SU-DHL-6 (cell line): Measurements from ENCODE around the gene SELENOO.

Experiments used
- CTCF ChIP-seq: fragments of 200-600 bp; sonication (generic); IDR thresholded peaks from one replicate; pipeline ENCODE4 v1.5.1; 2017; ENCODE audit warnings: antibody characterized with exemption, mild to moderate bottlenecking, low read length, moderate library complexity; ENCODE audit not compliant: insufficient read depth, poor library complexity, severe bottlenecking
- EZH2phosphoT487 ChIP-seq: fragments of 200-600 bp; sonication (generic), shearing (Covaris generic); conservative IDR thresholded peaks from 2 replicates; pipeline ENCODE4 v1.6.1; 2018; ENCODE audit warnings: mild to moderate bottlenecking, antibody characterized with exemption, low read length, moderate library complexity, mixed read lengths

DNA sequence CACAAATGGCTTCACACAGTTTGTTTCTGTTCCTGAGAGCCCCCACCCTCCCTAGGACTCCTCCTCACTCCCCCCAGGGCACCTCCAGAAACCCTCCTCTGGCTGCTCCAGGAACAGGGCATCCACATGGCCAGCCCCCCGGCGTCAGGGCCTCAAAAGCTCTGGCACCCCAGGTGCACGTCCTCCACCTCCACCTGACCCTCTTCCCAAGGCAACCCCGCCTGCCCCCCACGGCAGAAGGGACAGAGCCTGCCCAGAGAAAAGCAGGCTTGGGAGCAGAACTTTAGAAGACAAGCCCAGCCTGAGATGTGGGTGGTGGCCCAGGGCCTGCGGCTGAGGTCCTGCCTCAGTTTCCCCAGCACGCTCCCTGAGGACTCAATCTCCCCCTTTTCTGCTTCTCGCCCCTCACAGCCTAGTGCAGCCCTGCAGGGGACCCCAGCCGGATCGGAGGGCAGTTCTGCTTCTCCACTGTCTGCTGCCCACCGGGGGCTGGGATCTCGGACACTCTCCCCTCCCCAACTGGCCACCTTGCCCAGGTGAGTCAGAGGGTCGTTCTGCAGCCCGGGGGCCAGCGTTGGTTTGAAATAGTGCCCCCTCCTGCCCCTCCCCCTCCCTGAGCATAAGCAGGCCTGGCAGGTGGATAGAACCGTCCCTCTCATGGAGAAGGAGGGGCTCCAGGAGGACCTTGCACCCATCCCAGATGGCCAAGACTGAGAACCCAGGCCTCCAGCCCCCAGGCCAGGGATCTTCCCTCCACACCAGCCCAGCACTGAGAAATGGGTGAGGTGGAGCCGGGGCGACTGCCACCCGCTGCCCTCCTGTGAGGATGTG, 17.5 kb upstream of the SELENOO start:
- TF ChIP-seq CTCF = no peak
- no peak for TF ChIP-seq EZH2phosphoT487
